HG02588 (cell line): ENCODE data around the gene F3.
"Not testable (repeated sequence)": the region's sequence is repeated elsewhere in the genome, so short reads cannot be mapped to it uniquely, and the experiment has no call there.

Experiments
- ATAC-seq: cut with Tn5 transposase; IDR thresholded peaks from one replicate; pipeline ENCODE4 v1.9.1; 2021; ENCODE audit warnings: mild to moderate bottlenecking, moderate library complexity; ENCODE audit not compliant: unreplicated experiment

Gene F3

DNA sequence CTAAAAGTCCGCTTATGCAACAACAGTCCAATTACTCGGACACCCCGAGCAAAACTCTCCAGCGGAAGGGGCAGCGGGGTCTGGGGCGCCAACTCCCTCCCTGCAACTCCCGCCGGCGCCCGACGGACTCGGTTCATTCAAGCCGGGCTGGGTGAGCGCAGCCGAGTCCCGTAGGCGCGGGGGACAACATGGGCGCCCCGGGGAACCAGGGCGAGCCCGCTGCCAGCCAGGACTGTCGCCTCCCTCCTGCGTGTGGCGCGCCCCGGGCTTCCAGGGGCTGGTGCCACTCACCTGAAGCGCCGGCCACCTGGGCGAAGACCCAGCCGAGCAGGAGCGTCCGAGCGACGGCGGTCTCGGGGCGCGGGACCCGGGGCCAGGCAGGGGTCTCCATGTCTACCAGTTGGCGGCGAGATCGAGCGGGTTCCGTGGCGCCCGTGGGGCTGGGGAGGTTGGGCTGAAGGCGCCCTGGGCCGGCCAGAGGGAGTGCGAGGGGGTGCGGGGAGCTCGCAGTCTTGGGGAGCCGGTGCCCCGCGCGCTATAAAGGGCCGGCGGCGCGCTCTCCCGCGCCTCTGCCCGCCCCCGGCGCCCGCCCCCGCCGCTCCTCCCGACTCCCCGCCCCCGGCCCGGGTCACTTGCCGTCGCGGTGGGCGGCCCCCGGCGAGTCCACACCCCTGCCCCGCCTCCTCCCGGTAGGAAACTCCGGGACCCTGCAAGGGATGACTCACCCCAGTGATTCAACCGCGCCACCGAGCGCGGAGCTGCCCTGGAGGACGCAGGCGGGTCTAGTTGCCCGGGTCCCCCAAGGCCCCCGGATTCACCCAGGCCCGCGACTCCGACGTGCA is at the start of gene F3:
F3 (minus strand) TSS at position 514 of the 842 bp plus-strand sequence; CDS start at position 391, 123 bp downstream.
- peak; percentile 91 for ATAC-seq

DNA sequence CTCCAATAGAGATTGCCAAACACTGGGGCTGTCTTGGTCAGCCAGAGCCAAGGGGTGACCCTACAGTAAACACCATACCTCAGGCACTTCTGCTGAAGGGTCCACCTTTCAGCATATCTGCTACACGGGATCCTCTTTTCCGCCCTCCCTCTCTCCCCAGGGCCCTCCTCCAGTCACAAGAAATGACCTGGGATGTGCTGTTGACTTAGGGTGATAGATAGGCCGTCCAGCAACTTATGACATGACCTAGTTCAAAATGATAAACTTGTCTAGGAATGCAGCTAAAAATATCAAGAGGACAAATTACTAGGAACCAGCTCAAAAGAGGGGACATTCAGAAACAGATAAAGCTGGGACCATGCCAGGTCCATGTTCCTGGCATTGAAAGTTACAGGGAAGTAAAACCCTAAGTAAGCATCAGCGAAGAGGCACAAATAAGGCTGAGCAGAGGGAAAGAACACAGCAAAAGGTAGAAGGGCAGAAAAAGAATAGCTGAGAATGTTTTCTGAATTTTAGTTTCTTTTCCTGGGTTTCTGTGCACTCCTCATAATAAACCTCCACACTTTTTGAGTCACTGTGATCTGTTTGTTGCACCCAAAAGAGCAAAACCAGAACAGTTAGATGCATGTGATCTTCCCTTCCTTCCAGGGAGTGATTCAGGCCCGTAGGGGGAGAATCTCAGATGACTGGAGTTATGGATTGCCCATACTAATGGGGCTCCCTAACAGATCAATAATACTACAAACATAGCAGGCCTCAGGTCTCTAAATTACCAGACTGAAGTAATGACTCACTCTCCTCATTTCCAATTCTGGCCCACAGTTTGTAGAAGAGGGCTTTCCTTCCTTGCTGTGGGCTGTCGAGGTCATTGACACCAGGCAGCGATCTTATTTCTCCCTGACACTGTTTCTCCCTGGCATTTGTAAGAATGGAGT is 48.9 kb upstream of the F3 start:
- no peak for ATAC-seq

DNA sequence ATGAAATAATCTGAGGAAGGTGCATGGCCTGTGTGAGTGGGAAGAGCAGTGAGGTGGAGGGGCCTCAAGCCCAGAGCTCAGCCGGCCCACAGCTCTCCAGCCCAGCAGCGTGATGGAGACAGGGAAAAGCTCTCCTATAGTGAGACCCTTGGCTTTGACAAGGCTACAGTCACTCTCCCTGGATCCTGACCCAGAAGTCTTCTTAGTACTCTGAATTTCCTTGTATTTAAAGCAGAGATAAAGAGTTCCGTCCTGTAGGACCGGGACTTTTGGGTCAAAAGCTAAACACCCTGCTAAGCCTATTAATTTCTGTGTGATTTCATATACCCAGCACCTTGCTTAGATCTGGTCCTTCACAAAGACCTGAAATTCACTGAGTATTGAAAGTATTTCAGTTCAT is 48.2 kb upstream of the F3 start:
- no peak for ATAC-seq

DNA sequence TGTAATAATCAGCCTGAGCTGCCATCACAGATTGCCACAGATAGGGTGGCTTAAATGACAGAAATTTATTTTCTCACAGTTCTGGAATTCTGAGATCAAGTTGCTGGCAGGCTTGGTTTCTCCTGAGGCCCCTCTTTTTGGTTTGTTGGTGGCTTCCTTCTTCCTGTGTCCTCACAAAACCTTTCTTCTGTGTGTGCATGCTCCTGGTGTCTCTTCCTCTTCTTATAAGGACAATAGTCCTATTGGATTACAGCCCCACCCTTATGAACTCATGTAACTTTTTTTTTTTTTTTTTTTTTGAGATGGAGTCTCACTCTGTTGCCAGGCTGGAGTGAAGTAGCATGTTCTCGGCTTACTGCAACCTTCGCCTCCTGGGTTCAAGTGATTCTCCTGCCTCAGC is 41.0 kb upstream of the F3 start:
- ATAC-seq: no peak

DNA sequence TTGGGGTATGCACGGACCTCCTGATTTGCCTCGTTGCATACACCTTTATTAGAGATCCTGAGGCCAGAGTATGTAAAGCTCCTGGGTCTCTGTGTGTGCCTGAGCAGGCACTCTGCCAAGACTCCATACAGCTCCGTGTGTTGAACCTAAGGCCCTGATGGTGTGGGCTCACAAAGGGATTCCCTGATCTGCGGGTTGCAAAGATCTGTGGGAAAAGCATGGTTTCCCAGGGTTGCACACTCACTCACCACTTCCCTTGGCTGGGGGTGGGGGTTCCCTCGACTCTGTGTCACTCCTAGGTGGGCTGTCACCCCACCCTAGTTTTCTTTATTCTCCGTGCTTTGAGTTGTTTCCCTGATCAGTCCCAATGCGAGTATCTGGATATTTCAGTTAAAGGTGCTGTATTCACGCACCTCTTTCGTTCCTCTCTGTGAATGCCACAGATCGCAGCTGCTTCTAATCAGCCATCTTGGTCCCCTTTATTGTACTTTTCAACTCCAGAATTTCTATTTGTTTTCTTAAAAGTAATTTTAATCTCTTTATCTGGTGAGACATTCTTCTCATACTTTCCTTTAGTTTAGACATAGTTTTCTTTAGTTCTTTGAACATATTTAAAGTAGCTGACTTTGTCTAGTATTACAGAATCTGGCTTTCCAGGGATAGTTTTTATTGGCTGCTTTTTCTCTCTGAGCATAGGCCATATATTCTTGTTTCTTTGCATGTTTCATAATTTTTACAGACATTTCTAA is 39.0 kb upstream of the F3 start:
- ATAC-seq: no peak

DNA sequence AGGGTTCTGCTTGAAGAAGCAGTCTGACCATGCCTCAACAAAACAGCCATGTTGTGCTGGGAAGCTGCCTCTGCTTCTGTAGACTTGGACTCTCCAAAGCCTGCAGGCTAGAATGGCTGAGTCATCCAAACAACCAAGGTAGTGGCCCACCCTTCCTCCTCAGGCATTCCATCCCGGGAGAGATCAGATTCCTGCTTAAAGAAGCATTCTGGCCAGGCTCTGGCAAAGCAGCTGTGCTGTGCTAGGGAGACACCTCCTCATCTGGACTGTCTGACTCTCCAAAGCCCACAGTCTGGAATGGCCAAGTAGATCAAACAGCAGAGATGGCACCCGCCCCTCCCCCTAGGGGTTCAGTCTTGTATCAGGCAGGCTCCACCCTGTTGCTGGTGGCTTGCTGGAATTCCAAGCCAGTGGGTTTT is 38.3 kb upstream of the F3 start:
- ATAC-seq: no peak

DNA sequence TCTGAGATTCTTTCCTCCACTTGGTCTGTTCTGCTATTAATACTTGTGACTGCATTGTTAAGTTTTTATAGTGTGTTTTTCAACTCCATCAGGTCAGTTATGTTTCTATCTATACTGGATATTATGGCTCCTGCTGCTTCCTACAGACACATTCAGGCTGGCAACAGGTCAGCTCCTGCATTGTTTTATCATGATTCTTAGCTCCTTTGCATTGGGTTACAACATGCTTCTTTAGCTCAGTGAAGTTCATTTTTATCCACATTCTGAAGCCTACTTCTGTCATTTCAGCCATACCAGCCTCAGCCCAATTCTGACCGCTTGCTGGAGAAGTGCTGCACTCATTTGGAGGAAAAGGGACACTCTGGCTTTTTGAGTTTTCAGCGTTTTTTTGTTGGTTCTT is 37.3 kb upstream of the F3 start:
- no peak for ATAC-seq

DNA sequence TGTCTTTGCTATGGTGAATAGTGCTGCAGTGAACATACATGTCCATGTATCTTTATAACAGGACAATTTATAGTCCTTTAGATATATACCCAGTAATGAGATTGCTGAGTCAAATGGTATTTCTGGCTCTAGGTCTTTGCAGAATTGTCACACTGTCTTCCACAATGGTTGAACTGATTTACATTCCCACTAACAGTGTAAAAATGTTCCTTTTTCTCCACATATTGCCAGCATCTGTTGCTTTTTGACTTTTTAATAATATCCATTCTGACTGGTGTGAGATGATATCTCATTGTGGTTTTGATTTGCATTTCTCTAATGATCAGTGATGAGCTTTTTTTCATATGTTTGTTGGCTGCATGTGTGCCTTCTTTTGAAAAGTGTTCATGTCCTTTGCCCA is 32.4 kb upstream of the F3 start:
- not testable (repeated sequence) for ATAC-seq

DNA sequence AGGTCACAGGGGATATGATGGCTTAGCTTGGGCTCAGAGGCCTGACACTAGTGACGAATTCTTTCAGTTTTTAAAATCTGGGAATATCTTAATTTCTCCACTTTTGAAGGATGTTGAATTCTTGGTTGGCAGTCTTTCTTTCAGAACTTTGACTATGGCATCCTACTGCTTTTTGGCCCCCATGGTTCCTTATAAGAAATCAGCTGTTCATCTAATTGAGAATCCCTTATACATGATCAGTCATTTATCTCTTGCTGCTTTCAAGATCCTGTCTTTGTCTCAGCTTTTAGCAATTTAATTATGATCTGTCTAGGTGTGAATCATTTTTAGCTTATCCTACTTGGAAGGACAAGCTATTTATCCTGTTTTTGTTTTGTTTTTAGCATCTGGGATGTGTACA is 31.2 kb upstream of the F3 start:
- no peak for ATAC-seq

DNA sequence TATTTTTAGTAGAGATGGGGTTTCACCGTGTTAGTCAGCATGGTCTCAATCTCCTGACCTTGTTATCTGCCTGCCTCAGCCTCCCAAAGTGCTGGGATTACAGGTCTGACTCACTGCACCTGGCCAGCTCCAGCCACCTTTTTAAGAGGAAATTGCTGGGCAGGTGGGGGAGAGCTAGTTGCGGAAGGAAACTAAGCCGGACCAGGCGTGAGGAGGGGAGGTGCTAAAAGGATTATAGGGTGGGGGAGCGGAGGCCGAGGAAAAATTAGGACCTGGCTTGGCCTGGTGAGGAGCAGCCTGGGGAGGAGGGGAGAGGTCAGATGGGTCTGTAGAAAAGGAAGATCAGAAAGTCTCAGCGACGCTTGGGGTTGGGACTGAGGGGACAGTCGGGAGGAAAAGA is 29.4 kb upstream of the F3 start:
- ATAC-seq: not testable (repeated sequence)

DNA sequence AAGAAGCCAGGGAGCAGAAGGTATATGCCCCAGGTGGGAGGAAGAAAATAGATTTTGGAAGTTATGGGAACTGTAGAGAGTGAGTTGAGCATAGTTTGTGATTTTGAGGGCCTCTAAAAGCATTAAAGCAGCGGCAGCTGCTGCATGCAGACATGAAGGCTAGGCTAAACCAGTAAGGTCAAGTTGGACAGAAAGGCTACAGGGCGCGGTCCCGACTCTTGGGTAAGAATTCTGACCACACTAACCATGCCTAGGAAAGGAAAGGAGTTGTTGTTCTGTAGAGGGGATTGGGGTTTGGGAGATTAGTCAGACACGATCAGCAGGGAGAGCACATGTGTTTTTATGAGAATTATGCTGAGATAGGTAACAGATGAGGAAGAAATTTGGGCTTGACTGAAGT is 27.2 kb upstream of the F3 start:
- ATAC-seq: not testable (repeated sequence)

DNA sequence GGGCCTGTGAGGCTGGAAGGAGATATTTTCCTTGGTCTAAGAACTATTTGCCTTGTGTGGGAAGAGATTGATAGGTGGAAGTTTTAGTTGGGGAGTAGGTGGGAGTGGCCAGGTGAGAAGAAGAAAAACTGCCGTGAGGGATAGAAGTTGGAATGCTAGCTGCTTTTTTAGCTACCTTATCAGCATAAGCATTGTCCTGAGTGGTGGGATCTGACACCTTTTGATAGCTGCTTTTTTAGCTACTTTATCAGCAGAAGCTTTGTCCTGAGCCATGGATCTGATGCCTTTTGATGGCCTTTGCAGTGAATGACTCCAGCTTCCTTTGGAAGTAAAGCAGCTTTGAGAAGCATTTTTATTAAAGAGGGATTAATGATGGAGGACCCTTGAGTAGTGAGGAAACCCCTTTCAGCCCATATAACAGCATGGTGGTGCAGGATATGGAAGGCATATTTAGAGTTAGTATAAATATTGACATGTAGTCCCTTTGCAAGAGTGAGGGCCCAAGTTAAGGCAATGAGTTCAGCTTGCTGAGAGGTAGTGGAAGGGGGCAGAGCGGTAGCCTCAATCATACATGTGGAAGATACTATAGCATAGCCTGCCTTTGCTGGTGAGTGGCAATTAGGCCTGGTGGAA is 26.5 kb upstream of the F3 start:
- ATAC-seq: not testable (repeated sequence)

DNA sequence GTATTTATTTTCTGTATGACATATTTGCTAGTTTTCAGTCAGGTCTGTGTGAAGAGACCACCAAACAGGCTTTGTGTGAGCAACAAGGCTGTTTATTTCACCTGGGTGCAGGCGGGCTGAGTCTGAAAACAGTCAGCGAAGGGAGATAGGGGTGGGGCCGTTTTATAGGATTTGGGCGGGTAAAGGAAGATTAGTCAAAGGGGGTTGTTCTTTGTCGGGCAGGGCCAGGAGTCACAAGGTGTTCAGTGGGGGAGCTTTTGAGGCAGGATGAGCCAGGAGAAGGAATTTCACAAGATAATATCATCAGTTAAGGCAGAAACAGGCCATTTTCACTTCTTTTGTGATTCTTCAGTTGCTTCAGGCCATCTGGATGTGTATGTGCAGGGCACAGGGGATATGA is 24.9 kb upstream of the F3 start:
- ATAC-seq: not testable (repeated sequence)

DNA sequence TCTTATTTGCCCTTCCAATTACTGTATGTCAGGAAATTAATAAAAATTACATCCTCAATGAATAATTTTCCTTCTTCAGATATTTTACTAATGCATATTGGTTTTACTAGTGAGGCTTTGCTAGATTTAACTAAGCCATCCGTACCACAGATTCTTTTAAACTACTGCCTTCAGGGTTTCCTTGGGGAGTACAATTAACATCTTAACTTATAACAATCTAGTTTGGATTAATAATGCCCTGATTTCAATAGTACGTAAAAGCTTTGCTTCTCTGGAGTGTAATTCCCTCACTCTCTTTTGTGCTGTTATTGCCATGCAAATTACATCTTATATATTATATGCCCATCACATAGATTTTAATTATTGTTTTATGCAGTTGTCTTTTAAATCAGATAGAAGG is 24.3 kb upstream of the F3 start:
- ATAC-seq: no peak

DNA sequence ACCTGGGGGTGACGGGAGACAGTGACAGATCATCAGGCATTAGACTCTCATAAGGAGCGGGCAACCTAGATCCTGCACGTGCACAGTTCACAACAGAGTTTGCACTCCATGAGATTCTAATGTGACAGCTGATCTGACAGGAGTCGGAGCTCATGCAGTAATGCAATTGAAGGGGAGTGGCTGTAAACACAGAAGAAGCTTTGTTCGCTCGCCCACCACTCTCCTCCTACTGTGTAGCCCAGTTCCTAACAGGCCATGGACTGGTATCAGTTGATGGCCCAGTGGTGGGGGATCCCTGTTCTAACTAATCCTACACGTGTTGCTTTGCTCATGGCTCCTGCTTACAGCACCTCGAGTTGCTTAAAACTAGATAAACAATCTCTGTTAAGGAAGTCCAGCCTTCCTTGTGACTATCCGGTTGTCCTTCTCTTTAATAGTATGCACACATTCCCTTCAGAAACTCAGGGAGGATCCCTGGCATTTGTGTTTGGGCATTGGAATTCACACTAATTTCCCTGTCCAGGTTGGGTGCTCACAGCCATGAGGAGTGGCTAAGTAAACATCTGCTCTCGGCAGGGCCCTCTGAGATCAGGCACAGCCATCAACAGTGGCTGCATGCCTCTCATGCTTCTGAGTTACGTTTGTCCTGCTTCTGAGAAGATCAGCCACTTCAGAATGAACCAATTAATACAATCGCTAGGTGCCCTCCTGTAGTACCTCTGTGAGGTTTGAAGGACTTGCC is 21.1 kb upstream of the F3 start:
- no peak for ATAC-seq

DNA sequence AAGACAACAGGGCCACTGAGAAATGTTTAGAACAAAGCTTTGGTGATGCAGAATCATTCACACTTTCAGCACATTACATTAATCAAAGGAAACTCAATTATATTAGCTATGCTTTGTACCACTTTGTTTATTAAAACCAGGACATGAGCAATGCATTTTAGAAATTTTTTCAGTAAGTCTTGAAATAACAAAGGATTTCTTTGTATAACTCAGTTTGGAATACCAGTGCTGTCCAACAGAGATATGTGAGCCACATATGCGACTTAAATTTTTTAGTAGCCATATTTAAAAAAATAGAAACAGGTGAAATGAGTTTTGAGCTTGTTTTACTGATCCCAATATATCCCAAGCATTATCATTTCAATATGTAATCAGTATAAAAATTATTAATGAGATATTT is 18.8 kb upstream of the F3 start:
- ATAC-seq: no peak

DNA sequence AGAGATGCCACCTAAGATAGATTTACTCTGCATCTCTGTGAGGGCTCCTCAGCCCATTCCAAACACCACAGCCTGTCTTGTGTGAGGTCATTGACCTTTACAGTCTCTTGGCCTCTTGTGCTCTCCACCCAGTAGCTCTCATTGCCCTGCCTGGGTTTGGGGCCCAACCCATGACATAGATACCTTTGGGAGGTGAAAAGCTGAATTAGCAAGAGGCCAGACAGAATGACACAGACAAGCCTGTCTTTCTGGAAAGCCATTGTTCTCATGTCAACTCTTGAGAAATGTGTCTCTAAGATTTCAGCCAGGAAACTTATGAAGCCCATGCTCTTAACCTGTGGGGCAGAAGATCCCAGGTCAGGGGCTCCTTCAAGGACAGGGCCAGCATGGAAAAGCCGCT is 18.4 kb upstream of the F3 start:
- ATAC-seq: no peak

DNA sequence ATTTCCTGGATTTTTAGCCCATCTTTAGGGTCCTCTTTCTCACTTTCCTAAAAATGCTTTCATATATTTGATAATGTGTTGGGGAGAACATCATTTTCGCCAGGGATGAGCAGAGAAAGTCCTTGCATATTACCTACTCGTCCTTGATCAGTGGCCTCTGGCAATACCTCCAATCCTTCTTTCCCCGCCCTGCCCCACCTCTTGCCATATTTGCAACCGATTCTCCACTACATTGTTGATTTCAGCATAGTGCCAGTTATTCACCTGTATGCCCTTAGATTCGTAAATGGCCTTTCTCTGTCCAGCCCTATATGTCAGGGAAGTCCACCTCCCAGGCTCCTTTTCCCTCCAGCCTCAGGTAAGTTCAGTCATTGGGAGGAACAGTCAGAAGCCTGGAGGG is 13.5 kb upstream of the F3 start:
- no peak for ATAC-seq

DNA sequence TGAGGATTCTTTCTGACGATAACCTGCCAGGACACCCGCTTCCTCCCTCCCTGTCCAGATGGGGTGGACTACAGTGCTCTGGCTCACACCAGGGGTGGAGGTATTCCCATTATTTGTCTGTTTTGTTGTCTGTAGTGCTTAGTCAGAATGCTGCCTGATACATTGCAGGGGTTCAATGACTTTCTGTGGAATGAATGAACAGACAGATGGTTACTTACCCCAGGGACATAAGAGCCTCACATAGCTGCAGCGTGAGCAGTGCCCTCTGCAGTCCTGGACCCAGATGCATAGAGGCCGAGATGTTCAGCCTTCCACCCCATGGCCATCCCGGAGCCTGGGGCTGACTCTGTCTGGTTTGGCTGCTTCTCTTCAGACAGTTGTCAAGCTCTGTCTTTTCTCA is 13.0 kb upstream of the F3 start:
- no peak for ATAC-seq

DNA sequence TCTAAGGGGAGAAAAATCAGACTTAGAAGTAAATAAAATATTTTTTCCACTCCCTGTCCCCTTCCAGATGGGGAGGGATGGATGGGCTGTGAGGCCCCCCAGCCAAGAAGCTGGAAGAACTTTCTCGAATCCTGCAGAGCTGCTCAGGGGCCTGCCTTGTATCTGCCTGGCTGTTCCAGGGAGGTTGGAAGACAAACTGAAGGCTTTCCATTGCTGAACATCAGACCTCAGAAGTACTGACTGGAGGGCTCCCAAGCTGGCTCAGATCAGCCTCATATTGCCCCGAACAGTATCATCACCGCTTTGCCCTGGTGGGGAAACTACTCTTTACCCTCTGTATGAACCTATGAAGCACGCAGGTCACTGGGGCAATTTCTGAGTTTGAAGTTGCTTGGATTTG is 12.4 kb upstream of the F3 start:
- no peak for ATAC-seq
